K562 (cell line): Measurements from ENCODE around the gene IPO13. TPM values are rescaled to one million over a fixed set of nuclear protein-coding genes. Genes with fewer than 3 reads are reported as not detected.

Experiments
- ATAC-seq: fragments of 200-7000 bp; cut with Tn5 transposase; 3 replicates; pipeline ENCODE4 v1.9.1; 2020; ENCODE audit warnings: moderate library complexity
- BruUV-seq: library from RNA; stranded (reverse); fragments of 400-500 nt; replicated peaks from 2 replicates; lab custom pipeline; 2021; lab: Mats Ljungman, UMichigan
- CTCF ChIA-PET: fragments of 300-600 bp; formaldehyde crosslinking; extraction: SDS; loops from one replicate; lab custom pipeline; 2021; ENCODE audit warnings: low intra/inter-chr PET ratio; lab: Yijun Ruan, JAX
- POLR2A ChIA-PET: fragments of 300-600, 350-650 bp; sonication (Branson Sonifier 250); formaldehyde crosslinking; extraction: SDS; loops from one replicate; lab custom pipeline; 2021; ENCODE audit warnings: antibody characterized with exemption, inconsistent platforms; lab: Yijun Ruan, JAX
- DNase-seq, 4 experiments: peaks; one replicate each; pipeline versions ENCODE4 v3.0.0 to v3.0.0-alpha.2; 2011 to 2018; ENCODE audit warnings: low spot score in 3 of 4, mixed read lengths in 3 of 4; ENCODE audit errors: extremely low read depth in 1 of 4
- FAIRE-seq: peaks from 2 replicates; lab custom pipeline; 2011; peaks lifted over from hg19 to GRCh38; lab: Jason Lieb, UNC
- H2AFZ ChIP-seq: 2 replicates; pipeline ENCODE4 v1.6.0; 2011; ENCODE audit warnings: low read depth, low read length, control low read depth, inconsistent platforms
- H3K27ac ChIP-seq: fragments of 200-600 bp; 3 replicates; pipeline ENCODE4 v1.8.0; 2011; ENCODE audit warnings: low read depth, mild to moderate bottlenecking, control low read depth, inconsistent platforms, low read length, moderate library complexity, mixed read lengths; ENCODE audit errors: extremely low read depth
- H3K27me3 ChIP-seq, 2 experiments: fragments of 300-600 bp in 1 of 2; 2 replicates in 1 of 2; 3 replicates in 1 of 2; pipeline versions ENCODE4 v1.6.0 to v1.8.0; 2011; ENCODE audit warnings: inconsistent platforms in 2 of 2, low read length in 2 of 2, mild to moderate bottlenecking in 1 of 2, mixed read lengths in 1 of 2, moderate library complexity in 1 of 2; ENCODE audit not compliant: control insufficient read depth in 2 of 2, insufficient read depth in 2 of 2
- H3K36me3 ChIP-seq: fragments of 300-600 bp; 3 replicates; pipeline ENCODE4 v1.8.0; 2011; ENCODE audit warnings: mild to moderate bottlenecking, low read length, inconsistent platforms; ENCODE audit not compliant: control insufficient read depth, insufficient read depth
- H3K4me1 ChIP-seq, 2 experiments: fragments of 200-600 bp in 1 of 2; replicated peaks in 1 of 2; 2 replicates in 1 of 2; 3 replicates in 1 of 2; pipeline versions ENCODE4 v1.5.1 to v1.8.0; 2011; ENCODE audit warnings: inconsistent platforms in 2 of 2, low read length in 2 of 2, mild to moderate bottlenecking in 1 of 2, mixed read lengths in 1 of 2, moderate library complexity in 1 of 2; ENCODE audit not compliant: control insufficient read depth in 2 of 2, insufficient read depth in 2 of 2
- H3K4me2 ChIP-seq: 2 replicates; pipeline ENCODE4 v1.6.1; 2011; ENCODE audit warnings: low read length, control low read depth, inconsistent platforms, mixed read lengths; ENCODE audit not compliant: insufficient read depth
- H3K4me3 ChIP-seq: fragments of 200-600 bp; sonication (generic), shearing (Covaris generic); 2 replicates; pipeline ENCODE4 v1.5.1; 2016; ENCODE audit warnings: control low read depth, inconsistent platforms
- H3K79me2 ChIP-seq: fragments of 200-600 bp; 3 replicates; pipeline ENCODE4 v1.8.0; 2011; ENCODE audit warnings: low read length, inconsistent platforms; ENCODE audit not compliant: control insufficient read depth, insufficient read depth
- H3K9ac ChIP-seq, 2 experiments: 2 replicates each; pipeline versions ENCODE4 v1.6.0 to v1.6.1; 2011; ENCODE audit warnings: low read depth in 2 of 2, low read length in 2 of 2, control low read depth in 1 of 2, inconsistent platforms in 1 of 2, mild to moderate bottlenecking in 1 of 2, mixed read lengths in 1 of 2; ENCODE audit not compliant: insufficient read depth in 1 of 2
- H3K9me1 ChIP-seq: one replicate; pipeline ENCODE4 v1.6.0; 2011; ENCODE audit warnings: inconsistent platforms, mild to moderate bottlenecking, low read length, moderate library complexity; ENCODE audit not compliant: control insufficient read depth, insufficient read depth
- H3K9me3 ChIP-seq: replicated peaks from 2 replicates; pipeline ENCODE4 v1.5.1; 2011; ENCODE audit warnings: low read depth, low read length, inconsistent platforms; ENCODE audit not compliant: control insufficient read depth, insufficient read depth
- H4K20me1 ChIP-seq: replicated peaks from 2 replicates; pipeline ENCODE4 v1.6.1; 2011; ENCODE audit warnings: low read length, inconsistent platforms, mixed read lengths; ENCODE audit not compliant: control insufficient read depth, insufficient read depth
- ARHGAP35 ChIP-seq: fragments of 450-650 bp; IDR thresholded peaks from 2 replicates; pipeline ENCODE4 v1.6.1; 2018; ENCODE audit not compliant: partially characterized antibody
- ATF7 ChIP-seq: fragments of 450-650 bp; IDR thresholded peaks from 2 replicates; pipeline ENCODE4 v1.7.1; 2014; ENCODE audit warnings: mild to moderate bottlenecking, moderate library complexity
- CEBPG ChIP-seq, 3 experiments: fragments of 200-800 bp in 1 of 3; sonication (Bioruptor generic) in 1 of 3; sonication (generic) in 1 of 3; formaldehyde crosslinking in 1 of 3; IDR thresholded peaks in 2 of 3; conservative IDR thresholded peaks in 1 of 3; 2 replicates each; pipeline versions ENCODE4 v1.6.1 to v1.8.0; 2016 to 2022; ENCODE audit warnings: missing compliant biosample characterization in 2 of 3, missing genetic modification characterization in 2 of 3, mild to moderate bottlenecking in 1 of 3, missing genetic modification reagents in 1 of 3
- EGR1 ChIP-seq: fragments of 450-650 bp; conservative IDR thresholded peaks from 2 replicates; pipeline ENCODE4 v1.6.1; 2017; ENCODE audit warnings: mild to moderate bottlenecking
- HDGF ChIP-seq: fragments of 450-650 bp; IDR thresholded peaks from 2 replicates; pipeline ENCODE4 v1.6.1; 2016
- MEIS2 ChIP-seq: fragments of 450-650 bp; IDR thresholded peaks from 2 replicates; pipeline ENCODE4 v1.6.1; 2014; ENCODE audit warnings: mild to moderate bottlenecking; ENCODE audit not compliant: partially characterized antibody
- SP1 ChIP-seq: sonication (generic); formaldehyde crosslinking; IDR thresholded peaks from 2 replicates; pipeline ENCODE4 v1.8.1; 2022; ENCODE audit warnings: mild to moderate bottlenecking, missing genetic modification reagents
- WGBS: fragments of 100-300 bp; shearing (Covaris generic); methylation state at CpG from one replicate; pipeline ENCODE4 v1.1.6; 2016; ENCODE audit warnings: low coverage, mixed read lengths; ENCODE audit not compliant: insufficient coverage; ENCODE audit errors: missing lambda C conversion rate; 5-methylcytosine and 5-hydroxymethylcytosine counted together
- in situ Hi-C: fragments of 300-500 bp; cut with MboI; formaldehyde crosslinking; loops from 4 replicates; pipeline ENCODE4 v1.15.0; 2018; ENCODE audit warnings: inconsistent platforms, mixed read lengths
- intact Hi-C: fragments of 100-400 bp; cut with micrococcal nuclease; formaldehyde crosslinking; loops from 2 replicates; pipeline ENCODE4 v1.14.2; 2022
- polyA plus RNA-seq, 8 experiments: library from polyadenylated mRNA; depleted of rRNA in 4 of 8; stranded (reverse) in 5 of 8; unstranded in 3 of 8; fragments of >200 nt; fragmentation: Nextera tagmentation in 2 of 8; fragmentation: Illumina TruSeq in 1 of 8; extraction: Ambion mirVana in 2 of 8; extraction: Trizol in 1 of 8; gene quantifications; 2 replicates each; pipeline versions ENCODE4 v1.2.1 to v1.2.3, GENCODE V29; 2011 to 2014; ENCODE audit warnings: inconsistent platforms in 1 of 8, missing spikeins in 1 of 8
- total RNA-seq, 7 experiments: library from RNA; depleted of rRNA in 6 of 7; stranded (reverse); fragments of >200 nt in 6 of 7; fragmentation: Illumina TruSeq in 2 of 7; extraction: Trizol in 2 of 7; gene quantifications; 2 replicates each; pipeline versions ENCODE4 v1.2.1 to v1.2.3, GENCODE V29; 2011 to 2021; ENCODE audit warnings: low replicate concordance in 1 of 7
- TF ChIP-seq, protein P1 (sequence below): fragments of 450-650 bp; formaldehyde crosslinking; IDR thresholded peaks from 2 replicates; pipeline ENCODE4 v1.4.0; 2020; ENCODE audit warnings: mild to moderate bottlenecking
- TF ChIP-seq, protein P2 (sequence below): fragments of 200-400 bp; formaldehyde crosslinking; IDR thresholded peaks from 2 replicates; pipeline ENCODE4 v1.6.1; 2017; ENCODE audit warnings: mild to moderate bottlenecking, low read depth, low read length, moderate library complexity
- TF ChIP-seq, protein P3 (sequence below): fragments of 450-650 bp; IDR thresholded peaks from 2 replicates; pipeline ENCODE4 v1.6.1; 2016

IPO13 gene
- total and polyA plus RNA-seq, 9 of the 15 experiments (the other 6 are each of a cell fraction or from before 2014, with no cell fraction given), result 7.0 to 30.8 (median 16.2) TPM

DNA sequence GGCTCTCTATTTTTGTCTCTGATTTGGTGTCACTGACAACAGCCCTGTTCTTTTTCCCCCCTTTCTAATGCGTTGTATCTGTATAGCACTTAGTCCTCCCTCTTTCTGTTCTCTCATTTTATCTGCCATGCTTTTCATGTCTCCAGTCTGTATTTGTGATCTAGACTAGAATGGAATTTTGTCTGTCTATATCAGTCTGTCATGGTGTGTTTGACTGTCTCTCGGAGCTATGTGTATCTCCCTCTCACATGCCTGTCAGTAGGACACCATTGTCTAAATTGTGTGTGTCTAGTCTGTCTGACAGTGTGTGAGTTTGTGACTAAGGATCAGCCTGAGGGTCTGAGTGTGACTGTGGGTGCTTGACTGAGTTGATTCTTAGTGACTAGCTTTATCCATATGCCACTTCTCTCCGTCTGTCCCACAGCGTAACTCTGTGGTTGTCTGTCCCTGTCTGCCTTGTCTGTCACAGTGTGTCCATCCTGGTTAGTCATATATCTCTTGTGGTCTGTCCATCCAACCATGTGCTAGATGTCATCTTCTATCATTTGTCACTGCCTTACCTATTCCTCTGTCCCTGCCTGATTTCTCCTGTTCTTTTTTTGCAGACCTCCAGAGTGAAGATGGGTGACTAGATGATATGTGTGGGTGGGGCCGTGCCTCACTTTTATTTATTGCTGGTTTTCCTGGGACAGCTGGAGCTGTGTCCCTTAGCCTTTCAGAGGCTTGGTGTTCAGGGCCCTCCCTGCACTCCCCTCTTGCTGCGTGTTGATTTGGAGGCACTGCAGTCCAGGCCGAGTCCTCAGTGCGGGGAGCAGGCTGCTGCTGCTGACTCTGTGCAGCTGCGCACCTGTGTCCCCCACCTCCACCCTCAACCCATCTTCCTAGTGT, 30.9 kb downstream of the IPO13 start (continued):
- TF ChIP-seq, protein P1, sequence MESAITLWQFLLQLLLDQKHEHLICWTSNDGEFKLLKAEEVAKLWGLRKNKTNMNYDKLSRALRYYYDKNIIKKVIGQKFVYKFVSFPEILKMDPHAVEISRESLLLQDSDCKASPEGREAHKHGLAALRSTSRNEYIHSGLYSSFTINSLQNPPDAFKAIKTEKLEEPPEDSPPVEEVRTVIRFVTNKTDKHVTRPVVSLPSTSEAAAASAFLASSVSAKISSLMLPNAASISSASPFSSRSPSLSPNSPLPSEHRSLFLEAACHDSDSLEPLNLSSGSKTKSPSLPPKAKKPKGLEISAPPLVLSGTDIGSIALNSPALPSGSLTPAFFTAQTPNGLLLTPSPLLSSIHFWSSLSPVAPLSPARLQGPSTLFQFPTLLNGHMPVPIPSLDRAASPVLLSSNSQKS, result no peak
- 0 out of 2 replicates have a peak, but pooled peaks have one; percentile 52 for TF ChIP-seq HDGF
- 0 out of 2 replicates have a peak, but pooled peaks have one; percentile 13 for TF ChIP-seq EGR1
- TF ChIP-seq SP1 (CRISPR knock-in tag), result peak; percentile 50; the same call in 1 of the 2 replicates
- TF ChIP-seq MEIS2, result peak; percentile 84
- peak; percentile 67 for TF ChIP-seq ARHGAP35

DNA sequence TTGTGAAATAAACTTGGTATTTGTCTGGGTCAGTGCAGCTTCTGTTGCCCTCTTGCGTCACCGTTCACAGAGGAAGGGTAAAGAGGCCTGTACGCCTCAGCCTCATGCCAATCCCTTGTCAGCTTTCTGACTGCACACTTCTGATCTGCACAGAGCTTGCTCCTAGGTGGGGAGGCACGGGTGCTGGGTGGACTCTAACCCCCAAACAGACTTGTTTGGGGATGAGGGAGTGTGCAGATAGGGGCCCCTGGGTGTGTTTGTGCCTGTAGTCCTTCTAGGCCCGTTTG, 31.5 kb downstream of the IPO13 start:
- CTCF ChIA-PET, result no interaction called here
- FAIRE-seq (no peak), DNase-seq (no peak), ATAC-seq (no peak)
- BruUV-seq, result no TSS peak
- Histone ChIP-seq H3K9ac (peak overlapping the region; percentile 62 to 97; a peak in 3 of 4 replicates), H2AFZ (no peak overlapping the region), H3K4me3 (peak overlapping the region; percentile 58), H3K4me2 (peak overlapping the region; percentile 79), H3K27ac (peak overlapping the region; percentile 54; the same call in 1 of the 3 replicates), H3K79me2 (peaks cover 81% of the 10 kb centered on the region), H3K36me3 (peaks cover 65% of the 10 kb centered on the region), H3K4me1 (peaks cover 52 to 86% of the 10 kb centered on the region in 2 experiments), H3K27me3 (no peaks in the 10 kb centered on the region), H3K9me3 (no peaks in the 10 kb centered on the region), H4K20me1 (peaks cover 33% of the 10 kb centered on the region), H3K9me1 (peaks cover 21% of the 10 kb centered on the region)
- intact Hi-C loops, result no loop called here
- 64% methylated on average over 5 of the region's 5 CpGs for WGBS
- POLR2A ChIA-PET, result interaction anchor here (0.6 to 1.8 kb wide), 9 partner anchors 11 to 654 kb away, joined by 3 to 10 read pairs (median 3); partner anchors contain the start of gene CCDC24
- in situ Hi-C loops, result no loop called here
- TF ChIP-seq, protein P2, sequence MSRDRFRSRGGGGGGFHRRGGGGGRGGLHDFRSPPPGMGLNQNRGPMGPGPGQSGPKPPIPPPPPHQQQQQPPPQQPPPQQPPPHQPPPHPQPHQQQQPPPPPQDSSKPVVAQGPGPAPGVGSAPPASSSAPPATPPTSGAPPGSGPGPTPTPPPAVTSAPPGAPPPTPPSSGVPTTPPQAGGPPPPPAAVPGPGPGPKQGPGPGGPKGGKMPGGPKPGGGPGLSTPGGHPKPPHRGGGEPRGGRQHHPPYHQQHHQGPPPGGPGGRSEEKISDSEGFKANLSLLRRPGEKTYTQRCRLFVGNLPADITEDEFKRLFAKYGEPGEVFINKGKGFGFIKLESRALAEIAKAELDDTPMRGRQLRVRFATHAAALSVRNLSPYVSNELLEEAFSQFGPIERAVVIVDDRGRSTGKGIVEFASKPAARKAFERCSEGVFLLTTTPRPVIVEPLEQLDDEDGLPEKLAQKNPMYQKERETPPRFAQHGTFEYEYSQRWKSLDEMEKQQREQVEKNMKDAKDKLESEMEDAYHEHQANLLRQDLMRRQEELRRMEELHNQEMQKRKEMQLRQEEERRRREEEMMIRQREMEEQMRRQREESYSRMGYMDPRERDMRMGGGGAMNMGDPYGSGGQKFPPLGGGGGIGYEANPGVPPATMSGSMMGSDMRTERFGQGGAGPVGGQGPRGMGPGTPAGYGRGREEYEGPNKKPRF, result no peak
- TF ChIP-seq ATF7 (no peak), CEBPG (CRISPR knock-in tag; IDR thresholded peaks at IDR 0.05) (peak; percentile 60; the same call in 1 of the 2 replicates), CEBPG (tag; conservative IDR thresholded peaks at IDR 0.05 in 1 of 2, IDR thresholded peaks at IDR 0.05 in 1 of 2) (no peak)
- TF ChIP-seq, protein P3, sequence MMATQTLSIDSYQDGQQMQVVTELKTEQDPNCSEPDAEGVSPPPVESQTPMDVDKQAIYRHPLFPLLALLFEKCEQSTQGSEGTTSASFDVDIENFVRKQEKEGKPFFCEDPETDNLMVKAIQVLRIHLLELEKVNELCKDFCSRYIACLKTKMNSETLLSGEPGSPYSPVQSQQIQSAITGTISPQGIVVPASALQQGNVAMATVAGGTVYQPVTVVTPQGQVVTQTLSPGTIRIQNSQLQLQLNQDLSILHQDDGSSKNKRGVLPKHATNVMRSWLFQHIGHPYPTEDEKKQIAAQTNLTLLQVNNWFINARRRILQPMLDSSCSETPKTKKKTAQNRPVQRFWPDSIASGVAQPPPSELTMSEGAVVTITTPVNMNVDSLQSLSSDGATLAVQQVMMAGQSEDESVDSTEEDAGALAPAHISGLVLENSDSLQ, result no peak
